ENCODE measurements around the gene TUBGCP6. TPM values are rescaled to one million over a fixed set of nuclear protein-coding genes. Genes with fewer than 3 reads are reported as not detected.

The TUBGCP6 gene
- total RNA-seq, 2 experiments from 2014 or later = 44.8 to 47.2 TPM

- CTCF ChIA-PET = interaction anchor here (0.8 kb wide), 1 partner anchor 75 kb away, joined by 6 read pairs; no protein-coding TSS in a partner anchor
- intact Hi-C loops (cut with micrococcal nuclease) = loop anchor here (5.0 kb wide), 1 partner anchor 48 kb away; the partner anchor contains the start of gene DENND6B
- H3K27me3 Mint-ChIP-seq = no peaks in the 10 kb centered on the region
- ATAC-seq = no peak
- H3K36me3 Mint-ChIP-seq (ENCODE audit: low read depth) = peaks cover 2% of the 10 kb centered on the region
- TF ChIP-seq, protein P1, sequence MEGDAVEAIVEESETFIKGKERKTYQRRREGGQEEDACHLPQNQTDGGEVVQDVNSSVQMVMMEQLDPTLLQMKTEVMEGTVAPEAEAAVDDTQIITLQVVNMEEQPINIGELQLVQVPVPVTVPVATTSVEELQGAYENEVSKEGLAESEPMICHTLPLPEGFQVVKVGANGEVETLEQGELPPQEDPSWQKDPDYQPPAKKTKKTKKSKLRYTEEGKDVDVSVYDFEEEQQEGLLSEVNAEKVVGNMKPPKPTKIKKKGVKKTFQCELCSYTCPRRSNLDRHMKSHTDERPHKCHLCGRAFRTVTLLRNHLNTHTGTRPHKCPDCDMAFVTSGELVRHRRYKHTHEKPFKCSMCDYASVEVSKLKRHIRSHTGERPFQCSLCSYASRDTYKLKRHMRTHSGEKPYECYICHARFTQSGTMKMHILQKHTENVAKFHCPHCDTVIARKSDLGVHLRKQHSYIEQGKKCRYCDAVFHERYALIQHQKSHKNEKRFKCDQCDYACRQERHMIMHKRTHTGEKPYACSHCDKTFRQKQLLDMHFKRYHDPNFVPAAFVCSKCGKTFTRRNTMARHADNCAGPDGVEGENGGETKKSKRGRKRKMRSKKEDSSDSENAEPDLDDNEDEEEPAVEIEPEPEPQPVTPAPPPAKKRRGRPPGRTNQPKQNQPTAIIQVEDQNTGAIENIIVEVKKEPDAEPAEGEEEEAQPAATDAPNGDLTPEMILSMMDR (IDR thresholded peaks at IDR 0.05) = no peak
- POLR2A ChIA-PET = no interaction called here
- H3K9me3 Mint-ChIP-seq = no peaks in the 10 kb centered on the region
- no peak overlapping the region for H3K27ac Mint-ChIP-seq
- DNase-seq = no peak
- no peaks in the 10 kb centered on the region for H3K4me1 Mint-ChIP-seq (ENCODE audit: low read depth)
- no peak overlapping the region for H3K4me3 Mint-ChIP-seq
Observed at GRCh38 chr22:50278956-50279619, 34.3 kb upstream of the TUBGCP6 start.

DNA sequence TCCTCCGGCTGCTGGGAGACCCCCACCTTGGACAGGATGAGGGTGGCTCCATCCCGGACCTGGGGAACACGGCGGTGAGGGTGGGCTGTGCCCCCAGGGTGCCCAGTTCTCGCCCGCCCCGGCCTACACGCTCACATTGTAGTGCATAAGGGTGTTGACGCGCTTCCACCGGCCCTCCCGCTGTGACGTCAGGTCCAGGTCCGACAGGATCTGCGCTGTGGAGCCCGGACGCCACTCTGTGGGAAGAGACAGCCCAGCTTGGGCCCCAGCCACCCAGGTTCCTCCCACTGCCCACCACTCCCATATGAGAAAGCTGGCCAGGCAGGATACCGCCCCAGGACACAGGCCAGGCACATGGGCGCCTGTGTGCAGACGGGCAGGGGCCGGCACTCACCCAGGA is 33.6 kb upstream of the TUBGCP6 start:
- Mint-ChIP-seq H3K27ac (no peak overlapping the region), H3K4me1 (ENCODE audit: low read depth) (no peaks in the 10 kb centered on the region), H3K27me3 (no peaks in the 10 kb centered on the region), H3K36me3 (ENCODE audit: low read depth) (peaks cover 2% of the 10 kb centered on the region), H3K4me3 (no peak overlapping the region), H3K9me3 (no peaks in the 10 kb centered on the region)
- POLR2A ChIA-PET = no interaction called here
- TF ChIP-seq, protein P1 (IDR thresholded peaks at IDR 0.05) = no peak
- ATAC-seq = no peak
- CTCF ChIA-PET = no interaction called here
- no peak for DNase-seq
- intact Hi-C loops (cut with micrococcal nuclease) = loop anchor here (5.0 kb wide), 1 partner anchor 49 kb away; the partner anchor contains the start of gene DENND6B

DNA sequence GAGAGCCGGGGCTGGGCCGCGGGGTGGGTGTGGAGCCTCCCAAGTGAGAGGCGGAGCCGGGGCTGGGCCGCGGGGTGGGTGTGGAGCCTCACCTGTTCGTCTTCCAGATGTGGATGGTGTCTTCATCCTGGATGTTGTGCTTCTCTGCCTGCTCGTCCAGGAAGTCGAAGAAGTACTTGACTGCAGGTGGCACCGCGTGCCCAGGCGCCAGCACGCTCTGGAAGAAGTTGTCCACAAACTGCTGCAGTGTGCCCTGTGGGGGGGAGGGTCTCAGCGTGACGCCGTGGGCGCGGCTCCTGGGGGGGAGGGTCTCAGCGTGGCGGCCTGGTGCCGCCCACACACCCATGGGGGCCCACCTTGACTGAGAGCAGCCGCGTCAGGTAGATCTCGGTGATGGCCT is 32.9 kb upstream of the TUBGCP6 start:
- H3K27ac Mint-ChIP-seq = no peak overlapping the region
- H3K36me3 Mint-ChIP-seq (ENCODE audit: low read depth) = peaks cover 2% of the 10 kb centered on the region
- TF ChIP-seq, protein P1 (IDR thresholded peaks at IDR 0.05) = no peak
- H3K4me1 Mint-ChIP-seq (ENCODE audit: low read depth) = no peaks in the 10 kb centered on the region
- peaks cover 2% of the 10 kb centered on the region for H3K27me3 Mint-ChIP-seq
- H3K4me3 Mint-ChIP-seq = no peak overlapping the region
- ChIA-PET CTCF (no interaction called here), POLR2A (no interaction called here)
- DNase-seq (no peak), ATAC-seq (no peak)
- intact Hi-C loops (cut with micrococcal nuclease) = loop anchor here (5.0 kb wide), 1 partner anchor 50 kb away; the partner anchor contains the start of gene DENND6B
- H3K9me3 Mint-ChIP-seq = no peaks in the 10 kb centered on the region

DNA sequence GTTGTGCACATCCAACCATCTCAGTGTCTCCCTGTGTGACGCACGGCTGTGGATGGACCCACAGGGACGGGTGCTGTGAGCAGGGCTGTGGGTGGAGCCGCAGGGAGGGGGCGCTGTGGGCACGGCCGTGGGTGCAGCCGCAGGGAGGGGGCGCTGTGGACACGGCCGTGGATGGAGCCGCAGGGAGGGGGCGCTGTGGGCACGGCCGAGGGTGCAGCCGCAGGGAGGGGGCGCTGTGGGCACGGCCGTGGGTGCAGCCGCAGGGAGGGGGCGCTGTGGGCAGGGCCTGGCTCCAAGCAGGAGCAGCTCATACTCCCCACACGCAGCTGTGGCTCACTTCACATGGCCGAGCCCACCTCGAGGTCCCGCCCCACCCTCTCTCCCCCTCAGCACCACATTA is 31.3 kb upstream of the TUBGCP6 start:
- peaks cover 2% of the 10 kb centered on the region for H3K36me3 Mint-ChIP-seq (ENCODE audit: low read depth)
- H3K4me1 Mint-ChIP-seq (ENCODE audit: low read depth) = peaks cover 1% of the 10 kb centered on the region
- intact Hi-C loops (cut with micrococcal nuclease) = loop anchor here (5.0 kb wide), 1 partner anchor 51 kb away; the partner anchor contains the start of gene DENND6B
- ChIA-PET CTCF (interaction anchor here (0.6 to 2.7 kb wide), 16 partner anchors 13 to 435 kb away, joined by 3 to 27 read pairs (median 4); partner anchors contain the start of genes DENND6B and PLXNB2), POLR2A (interaction anchor here (1.0 kb wide), 1 partner anchor 66 kb away, joined by 5 read pairs; no protein-coding TSS in a partner anchor)
- DNase-seq (peak; percentile 67), ATAC-seq (peak; percentile 80)
- peaks cover 8% of the 10 kb centered on the region for H3K27me3 Mint-ChIP-seq
- no peak overlapping the region for H3K4me3 Mint-ChIP-seq
- no peaks in the 10 kb centered on the region for H3K9me3 Mint-ChIP-seq
- no peak overlapping the region for H3K27ac Mint-ChIP-seq
- TF ChIP-seq, protein P1 (IDR thresholded peaks at IDR 0.05) = peak; percentile 70

Data from activated CD8-positive, alpha-beta T cell treated with anti-CD3 and anti-CD28 coated beads for 36 hours (primary cell).